IPS DF 19.7 (cell line): Measurements from ENCODE around the gene SLC39A7.

ENCODE experiments used
- DNase-seq: peaks from one replicate; pipeline ENCODE4 v3.0.0-alpha.2; 2013; ENCODE audit warnings: low read depth, low spot score

SLC39A7 gene

DNA sequence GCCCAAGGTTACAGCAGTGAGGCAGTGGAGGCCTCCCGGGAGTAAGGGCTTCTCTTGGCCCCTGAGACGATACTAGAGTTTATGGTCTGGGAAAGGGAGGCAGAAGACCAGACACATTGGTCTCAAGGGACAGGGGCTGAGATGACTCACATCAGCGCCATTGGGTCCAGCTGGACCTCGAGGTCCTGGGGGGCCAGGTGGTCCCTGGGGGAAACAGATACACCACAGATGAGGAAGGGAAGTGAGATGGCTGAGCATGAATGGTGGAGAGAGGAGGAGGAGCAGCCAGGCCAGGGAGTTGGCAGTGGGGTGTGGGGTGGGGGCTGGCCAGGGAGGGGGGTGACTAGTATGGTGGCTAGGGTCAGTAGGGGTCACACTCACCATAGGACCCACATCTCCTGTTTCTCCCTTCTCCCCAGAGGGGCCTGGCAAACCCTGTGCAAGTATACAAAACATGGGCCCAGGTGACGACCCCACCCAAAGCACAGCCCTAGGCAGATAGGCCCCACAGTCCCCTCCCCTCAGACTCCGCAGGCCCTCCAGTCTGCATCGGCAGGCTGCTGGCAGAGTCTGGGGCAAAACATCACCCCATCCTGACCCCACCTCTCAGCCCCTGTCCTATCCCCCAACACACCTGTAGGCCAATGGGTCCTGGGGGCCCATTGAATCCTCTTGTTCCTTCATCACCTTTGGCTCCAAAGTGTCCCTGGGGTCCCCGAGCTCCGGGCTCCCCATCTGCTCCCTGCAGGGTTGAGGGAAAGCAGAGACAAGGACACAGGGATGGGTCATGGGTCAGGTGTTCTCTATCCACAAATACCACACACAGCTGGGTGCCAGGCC, 30.3 kb upstream of the SLC39A7 start:
- DNase-seq, result no peak

DNA sequence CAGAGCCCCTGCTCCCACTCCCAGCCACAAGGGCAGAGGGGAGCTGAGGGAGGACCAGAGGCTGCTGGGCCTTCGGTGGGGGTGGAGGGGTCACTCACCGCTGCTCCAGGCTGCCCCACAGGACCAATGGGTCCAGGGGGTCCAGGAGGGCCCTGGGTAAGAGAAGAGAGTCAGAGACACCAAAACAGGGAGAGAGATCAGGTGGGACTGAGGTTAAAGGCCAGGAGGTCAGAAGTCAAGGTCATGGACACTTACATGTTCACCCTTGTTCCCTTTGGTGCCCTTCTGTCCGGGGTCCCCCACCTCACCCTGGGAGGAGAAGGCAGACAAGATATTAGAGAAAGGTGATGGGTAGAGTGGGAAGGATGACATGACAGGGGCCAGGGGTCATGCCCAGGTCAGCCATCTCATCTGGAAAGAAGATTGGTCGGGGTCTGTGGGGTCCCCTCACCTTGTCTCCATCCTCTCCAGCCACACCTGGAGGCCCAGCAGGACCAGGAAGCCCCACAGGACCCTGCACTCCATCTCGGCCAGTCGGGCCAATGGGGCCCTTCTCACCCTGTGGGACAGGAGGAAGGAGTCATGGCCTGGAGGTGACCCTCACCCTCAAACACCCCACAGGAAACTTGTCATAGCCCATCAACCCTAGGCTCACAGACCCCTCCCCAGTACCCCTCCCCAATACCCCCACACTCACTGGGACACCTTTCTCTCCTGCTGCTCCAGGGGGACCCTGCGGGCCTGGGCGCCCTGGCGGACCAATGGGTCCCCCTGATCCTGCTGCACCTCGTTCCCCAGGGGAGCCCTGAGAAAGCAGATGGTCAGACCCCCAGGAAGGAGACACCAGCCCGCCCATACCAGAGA, 29.4 kb upstream of the SLC39A7 start:
- no peak for DNase-seq

DNA sequence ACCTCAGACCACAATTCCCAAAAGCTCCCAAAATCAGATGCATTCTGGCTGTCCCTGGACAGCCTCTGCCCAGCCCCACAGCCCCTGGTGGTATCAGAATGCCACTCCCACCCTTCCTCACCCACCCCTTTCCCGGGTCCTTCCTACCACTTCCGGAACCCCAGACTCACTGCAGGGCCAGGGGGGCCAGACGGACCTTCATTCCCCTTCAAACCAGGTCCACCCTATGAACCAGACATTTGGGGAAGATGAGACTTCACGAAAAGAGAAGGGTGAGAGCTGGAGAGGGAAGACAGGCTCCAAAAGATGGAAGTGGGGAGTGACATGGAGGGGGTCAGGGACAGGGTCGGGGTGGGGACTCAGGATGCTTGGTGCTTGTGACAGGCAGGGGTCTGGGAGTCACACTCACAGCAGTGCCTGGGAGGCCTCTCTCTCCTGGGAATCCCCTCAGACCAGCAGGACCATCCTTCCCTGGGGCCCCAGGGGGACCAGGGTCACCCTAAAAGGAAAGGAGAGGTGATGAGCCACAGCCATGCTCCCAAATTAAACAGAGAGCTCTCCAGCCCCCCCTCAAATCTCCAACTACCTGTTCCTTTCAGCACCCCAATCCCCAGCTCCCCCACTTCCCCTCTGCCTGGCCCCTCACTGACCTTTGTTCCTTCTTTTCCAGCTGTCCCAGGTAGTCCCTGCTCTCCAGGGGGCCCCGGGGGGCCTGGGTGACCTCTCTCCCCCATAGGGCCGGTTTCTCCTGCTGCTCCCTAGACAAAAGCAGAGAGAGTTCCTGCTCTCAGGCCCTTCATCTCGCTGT, 28.6 kb upstream of the SLC39A7 start:
- DNase-seq, result no peak

DNA sequence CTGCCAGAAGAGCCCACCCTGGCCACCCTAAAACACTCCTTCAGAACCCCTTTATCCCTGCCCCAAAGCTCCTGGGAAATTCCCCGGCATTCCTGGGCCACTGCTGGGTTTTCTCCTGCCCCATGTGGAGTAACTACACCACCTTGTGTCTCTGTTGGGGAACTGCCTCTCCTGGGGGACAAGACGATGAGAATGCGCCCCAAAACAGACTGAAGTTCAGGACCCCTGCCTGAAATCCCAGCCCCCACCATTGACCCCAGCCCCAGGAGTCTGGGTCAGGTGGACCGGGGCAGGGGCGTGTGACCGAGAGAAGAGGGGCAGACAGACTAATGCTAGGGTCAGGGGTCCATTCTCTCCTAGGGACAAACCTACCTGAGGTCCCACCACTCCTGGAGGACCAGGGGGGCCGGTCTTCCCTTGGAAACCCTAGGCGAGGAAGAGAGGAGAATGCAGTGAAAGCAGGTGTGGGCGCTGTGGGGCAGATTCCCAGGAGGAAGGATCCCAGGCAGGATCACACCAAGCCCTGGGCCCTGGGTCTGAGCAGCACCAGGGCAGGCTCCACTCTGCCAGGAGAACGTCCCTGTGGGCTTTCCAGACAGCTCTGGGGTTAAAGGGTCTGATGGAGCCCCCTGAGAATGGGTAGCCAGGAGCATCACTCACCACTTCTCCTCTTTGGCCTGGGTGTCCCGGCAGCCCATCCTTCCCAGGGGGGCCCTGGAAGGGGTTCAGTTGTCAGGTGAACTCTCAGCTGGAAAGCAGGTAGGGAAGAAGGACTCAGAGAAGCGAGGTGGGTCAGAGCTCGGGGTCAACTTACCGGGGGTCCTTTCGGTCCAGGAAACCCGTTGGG, 27.8 kb upstream of the SLC39A7 start:
- DNase-seq, result no peak

DNA sequence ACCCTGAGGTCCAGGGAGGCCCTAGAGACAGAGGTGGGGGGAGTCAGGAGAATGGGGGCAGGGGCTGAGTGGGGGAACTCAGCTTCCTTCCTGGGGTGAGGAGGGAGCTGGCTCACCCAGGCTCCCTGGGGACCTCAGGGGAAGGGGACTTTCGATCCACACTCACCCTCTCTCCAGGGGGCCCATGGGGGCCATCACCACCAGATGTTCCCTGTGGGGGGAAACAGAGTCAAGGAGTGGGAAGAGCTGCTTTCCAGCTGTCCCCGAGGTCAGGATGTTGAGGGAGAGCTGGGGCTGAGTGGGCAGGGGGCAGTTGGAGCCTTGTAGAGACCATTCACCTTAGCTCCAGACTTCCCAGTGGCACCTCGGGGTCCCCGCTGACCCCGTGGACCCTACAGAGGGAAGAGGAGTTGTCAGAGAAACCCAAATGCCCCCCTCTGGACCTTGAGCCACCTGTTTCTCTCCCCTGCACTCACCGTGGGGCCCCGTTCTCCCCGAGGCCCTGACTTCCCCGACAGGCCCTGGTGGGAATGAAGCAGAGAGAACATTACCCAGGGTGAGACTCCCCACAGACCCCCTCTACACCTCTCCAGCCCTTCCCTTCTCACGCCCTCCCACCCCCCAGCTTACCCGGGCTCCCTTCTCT, 27.0 kb upstream of the SLC39A7 start:
- no peak for DNase-seq

DNA sequence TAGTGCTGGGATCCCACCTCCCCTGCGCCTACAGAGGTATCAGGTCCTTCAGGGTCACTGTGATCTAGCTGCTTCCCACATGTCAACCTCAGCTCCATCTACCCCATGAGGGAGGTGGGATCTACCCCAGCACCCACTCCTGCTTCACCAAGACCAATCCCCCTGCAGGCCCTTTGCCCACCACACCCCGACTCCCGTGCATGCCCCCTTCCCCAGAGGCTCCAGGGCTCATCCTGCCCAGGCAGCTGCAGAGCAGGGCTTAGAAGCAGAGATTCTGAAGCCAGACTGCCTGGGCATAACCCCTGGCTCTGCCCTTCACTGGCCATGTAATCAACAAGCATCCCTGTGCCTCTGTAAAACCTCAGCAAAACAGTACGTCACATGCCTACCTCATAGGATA, 25.9 kb upstream of the SLC39A7 start:
- no peak for DNase-seq

DNA sequence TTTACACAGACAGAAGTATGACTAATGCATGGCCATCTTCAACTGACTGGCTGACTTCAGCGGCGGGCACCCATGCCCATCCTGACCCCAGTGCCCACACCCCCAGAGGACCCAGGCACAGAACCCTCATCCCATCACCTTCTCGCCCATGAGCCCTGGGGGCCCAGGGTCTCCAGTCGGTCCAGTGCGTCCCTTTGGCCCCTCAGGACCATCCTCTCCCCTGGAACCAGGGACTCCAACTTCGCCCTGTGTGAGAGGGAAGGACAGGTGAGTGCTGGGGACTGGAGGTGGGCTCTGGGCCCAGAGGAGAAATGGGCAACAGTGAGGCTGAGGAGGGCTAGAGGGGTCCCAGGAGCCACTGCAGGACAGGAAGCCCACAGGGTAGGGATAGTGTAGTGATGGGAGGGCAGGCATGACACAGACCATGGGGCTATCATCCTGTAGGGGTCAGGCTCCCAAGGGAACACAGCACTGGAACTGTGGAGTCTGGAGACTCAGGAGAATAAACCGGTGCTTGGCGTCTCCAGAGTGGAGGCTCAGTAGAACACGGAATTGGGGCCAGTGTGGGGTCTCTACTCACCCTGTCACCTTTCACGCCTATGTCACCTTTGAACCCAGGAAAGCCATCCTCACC, 25.1 kb upstream of the SLC39A7 start:
- DNase-seq, result no peak

DNA sequence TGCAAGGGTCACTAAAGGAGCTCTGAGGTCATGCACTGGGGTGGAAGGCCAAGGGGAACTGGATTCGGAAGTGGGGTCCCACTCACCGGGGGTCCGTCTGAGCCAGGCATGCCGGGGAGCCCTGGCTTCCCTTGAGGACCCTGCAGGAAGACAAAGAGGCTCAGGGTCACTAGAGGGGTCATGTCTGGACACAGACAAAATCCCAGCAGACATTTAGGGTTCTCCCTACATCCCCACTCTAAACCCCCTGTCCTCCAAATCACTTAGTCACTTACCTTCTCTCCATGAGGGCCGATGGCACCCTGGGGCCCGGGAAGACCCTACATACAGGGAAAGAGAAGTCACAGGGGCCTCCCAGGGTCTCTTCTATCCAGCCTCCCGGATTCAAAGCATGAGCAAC, 23.8 kb upstream of the SLC39A7 start:
- no peak for DNase-seq

DNA sequence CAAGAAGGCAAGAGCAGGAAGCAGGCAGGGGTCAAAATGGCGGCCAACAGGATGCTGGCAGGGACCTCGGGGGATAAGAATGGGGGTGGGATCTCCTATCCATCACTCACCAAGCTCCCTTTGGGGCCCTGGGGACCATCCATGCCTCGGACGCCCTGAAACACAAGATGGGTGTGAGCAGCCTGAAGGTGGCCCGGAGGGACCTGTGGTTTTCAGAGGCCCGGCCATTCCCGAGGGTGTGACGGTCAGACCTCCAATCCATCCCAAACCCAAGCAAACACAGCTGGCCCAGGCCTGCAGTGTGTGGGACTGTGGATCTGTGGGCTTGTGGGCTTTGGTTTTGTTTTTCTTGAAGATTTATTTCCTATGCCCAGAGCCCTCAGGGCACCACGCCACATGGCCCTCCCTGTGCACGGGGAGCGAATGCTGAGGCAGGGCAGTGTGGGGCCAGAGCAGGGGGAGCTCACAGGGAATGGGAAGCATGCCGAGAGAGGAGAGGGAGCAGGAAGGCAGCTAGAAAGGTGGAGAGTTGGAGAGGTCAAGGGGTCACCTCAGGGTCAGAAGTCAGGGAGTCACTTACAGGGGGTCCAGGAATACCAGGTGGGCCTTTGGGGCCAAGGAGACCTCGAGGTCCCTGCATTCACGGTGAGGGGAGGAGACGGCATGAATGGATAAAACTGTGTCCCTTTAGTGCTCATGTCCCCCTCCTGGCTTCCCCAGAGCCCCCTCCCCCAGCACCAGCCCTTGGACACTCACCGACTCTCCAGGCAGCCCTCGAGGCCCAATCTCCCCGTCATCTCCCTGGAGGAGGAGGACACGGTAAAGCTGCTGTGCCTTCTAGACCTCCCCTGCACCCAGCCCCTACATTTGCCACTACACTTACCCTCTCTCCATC, 22.9 kb upstream of the SLC39A7 start:
- no peak for DNase-seq

DNA sequence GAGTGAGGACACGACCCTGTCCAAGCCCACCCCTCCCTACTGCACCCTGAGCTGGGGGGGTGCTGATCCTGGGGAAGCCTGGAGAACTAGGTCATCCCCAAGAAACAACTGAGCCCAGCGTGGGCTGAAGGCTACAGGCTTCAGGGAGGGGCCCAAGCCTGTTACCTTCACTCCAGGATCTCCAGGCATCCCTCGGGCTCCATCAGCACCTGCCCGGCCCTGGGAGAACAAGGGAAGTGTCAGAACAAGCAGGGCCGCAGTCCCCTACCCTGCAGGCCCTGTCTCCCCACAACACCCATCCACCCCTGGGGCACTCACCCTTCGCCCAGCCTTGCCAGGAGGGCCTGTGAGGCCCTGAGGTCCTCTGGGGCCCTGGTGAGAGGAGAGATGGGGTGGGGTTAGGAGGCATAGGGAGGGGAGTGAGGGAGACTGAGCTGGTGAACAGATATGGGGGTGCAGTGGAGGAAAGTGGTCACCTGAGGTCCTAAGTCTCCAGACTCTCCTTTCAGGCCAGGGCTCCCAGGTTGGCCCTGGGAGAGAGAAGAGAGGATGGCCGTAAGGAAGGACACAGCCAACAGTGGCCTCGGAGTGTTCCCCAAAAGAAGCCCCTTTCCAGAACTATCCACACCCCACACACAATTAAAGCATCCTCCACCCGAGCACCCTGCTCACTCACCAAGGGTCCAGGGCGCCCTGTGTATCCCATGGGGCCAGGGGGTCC, 21.8 kb upstream of the SLC39A7 start:
- DNase-seq, result no peak

DNA sequence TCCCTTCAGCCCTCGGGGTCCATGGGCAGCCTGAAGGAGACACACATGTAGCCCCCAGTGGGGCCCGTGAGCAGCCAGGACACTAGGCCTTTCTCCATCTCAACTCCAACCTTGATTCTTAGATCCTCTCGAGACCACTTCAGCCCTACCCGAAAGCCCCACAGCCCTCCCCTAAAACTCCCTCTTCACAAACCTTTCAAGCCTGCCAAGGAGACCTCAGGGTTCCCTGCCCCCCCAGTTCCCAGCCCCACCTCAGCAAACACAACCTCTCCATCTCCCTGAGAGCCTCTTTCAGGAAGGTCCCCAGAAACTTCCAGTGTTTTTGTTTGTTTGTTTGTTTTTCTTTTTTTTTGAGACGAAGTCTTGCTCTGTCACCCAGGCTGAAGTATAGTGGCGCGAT, 19.5 kb upstream of the SLC39A7 start:
- no peak for DNase-seq

DNA sequence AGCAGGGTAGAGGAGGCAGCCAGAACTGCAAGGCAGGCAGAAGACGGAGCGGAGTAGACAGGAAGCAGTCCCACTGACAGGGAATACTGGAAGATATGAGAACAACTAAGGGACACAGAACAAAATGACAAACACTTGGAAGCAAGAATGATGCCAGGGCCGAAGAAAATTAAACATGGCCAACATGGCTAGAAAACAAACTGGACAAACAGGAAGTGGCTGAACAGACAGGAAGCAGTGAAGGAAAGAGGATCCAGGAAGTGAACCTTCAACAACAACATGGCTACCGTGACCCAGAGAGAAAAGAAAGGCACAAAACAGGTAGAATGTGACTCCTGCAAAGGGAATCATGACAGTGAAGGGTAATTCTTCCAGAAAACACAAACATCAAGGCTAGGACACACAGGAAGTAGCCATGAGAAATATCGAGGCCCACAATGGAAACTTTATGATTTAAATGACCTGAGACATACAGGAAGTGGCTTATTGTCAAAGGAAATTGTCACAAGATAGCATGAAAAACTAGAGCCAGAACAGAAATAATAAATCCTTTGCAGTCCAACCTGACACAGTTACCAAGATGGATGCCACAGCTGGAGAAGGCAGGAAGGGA, 17.5 kb upstream of the SLC39A7 start:
- DNase-seq, result no peak

DNA sequence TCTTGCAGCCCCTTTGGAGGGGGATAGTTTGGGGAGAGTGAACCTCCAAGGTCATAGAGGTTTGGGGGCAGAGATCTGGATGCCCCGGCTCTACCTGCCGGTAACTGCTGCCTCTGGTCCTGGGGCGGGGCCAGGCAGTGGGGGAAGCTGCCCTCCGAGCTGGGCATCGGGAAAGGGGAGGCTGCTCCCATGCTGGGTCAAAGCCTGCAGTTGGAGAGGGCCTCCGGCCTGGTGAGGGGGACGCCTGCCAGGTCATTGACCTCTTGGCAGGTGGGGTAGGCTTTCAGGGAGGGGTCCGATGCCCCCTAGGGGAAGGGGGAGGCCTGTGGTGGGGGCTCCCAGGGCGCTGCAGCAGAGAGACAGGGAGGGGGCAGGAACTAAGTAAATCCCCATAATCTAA, 15.5 kb upstream of the SLC39A7 start:
- no peak for DNase-seq

DNA sequence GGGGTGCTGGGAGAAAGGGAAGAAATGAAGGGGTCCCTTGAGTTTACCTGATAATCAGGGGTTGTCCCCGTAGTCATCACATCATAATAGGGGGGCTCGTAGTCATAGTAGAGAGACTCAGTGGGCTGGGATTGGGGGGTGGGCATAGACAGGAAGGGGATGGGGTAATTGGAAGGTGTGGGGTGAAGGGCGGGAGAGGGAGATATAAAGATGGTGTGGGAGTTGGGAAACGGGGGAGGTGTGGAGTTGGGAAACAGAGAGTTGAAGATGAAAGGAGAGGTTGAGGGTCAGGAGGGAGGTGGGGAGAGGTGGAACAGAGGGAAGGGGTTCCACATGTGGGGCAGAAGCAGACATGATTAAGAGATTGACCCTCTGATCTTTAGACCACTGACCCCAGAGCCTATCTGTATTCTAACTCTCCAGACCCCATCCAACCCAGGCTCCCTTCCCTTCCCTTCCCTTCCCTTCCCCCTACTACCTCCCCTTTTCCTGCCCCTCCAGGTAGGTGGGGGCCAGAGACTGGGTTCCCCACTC, 14.9 kb upstream of the SLC39A7 start:
- DNase-seq, result no peak

DNA sequence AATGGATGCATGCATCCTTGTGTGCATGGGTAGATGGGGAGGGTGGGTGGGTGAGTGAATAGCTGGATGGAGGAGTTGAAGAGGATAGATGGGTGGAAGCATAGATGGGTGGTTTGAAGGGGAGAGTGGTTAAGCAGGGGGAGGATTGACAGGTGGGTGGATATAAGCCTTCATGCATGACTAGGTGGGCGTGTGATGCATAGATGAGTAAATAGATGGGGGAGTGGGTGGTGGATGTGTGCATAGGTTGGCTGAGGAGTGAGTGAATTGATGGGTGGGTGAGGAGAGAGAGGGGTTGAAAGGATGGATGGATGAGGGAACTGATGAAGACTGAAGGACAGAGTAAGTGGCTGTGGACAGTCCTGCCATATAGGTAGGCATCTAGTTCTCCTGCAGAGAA, 12.9 kb upstream of the SLC39A7 start:
- no peak for DNase-seq

DNA sequence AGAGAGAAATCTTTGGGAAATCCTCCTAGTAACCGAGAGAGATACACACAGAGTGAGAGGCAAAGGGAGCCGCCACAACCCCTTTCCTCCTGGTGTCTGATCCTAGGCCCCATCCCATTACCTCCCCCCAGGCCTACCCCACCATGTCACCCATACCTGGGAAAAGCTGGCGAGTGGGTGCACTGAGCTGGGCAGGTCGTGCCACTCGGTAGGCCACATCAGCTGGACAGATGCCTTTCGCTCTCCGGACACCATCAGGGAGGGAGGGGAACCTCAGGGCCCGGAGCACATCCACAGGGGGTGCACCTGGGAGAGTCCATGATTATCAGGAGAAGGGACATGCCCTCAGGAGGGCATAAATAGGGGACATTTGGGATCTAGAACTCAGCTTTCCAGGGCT, 11.5 kb upstream of the SLC39A7 start:
- DNase-seq, result no peak

DNA sequence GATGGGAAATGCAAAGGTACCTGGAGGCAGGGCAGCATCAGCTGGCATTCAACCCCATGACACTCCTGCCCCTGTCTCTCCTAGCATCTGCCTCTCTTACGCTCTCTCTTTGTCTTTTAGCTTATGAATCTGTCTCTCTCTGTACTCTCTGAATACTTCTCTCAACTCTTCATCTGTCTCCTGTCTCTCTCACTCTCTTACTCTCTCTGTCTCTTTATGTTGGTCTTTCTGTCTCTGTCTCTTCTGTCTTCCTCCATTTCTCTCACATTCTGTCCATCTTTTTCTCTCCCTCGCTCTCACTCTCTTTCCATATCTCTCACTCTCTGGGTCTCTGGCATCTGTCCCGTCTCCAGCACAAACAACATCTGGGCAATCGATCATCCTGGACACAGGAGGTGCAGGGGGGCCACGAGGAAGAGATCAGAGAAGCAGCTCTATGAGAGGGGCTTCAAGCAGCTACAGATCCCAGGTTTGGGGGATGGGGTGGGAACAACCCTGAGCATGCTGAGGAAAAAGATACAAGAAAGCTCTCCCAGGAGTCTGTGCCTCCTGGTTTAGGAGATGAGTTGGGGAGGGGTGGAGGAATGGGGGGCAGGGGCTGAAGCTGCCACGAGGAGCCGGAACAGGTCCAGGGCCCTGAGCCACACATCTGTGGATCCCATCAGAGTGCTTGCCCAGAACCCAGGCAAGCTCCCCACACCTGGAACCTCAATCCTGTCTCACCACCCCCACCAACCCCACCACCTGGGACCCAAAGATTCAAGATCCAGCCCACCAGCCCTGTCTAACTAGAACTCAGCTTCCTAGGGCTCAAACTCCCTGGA, 10.8 kb upstream of the SLC39A7 start:
- no peak for DNase-seq
